Renal cortex interstitium (tissue), 11 donors: ENCODE results near the gene POLD2. TPM values are rescaled to one million over a fixed set of nuclear protein-coding genes. Genes with fewer than 3 reads are reported as not detected.

Experiments
- DNase-seq, 11 donors: peaks; one replicate each; pipeline ENCODE4 v3.0.0-alpha.2; 2013; ENCODE audit warnings: low read depth in 9 of 11, low spot score in 4 of 11; ENCODE audit errors: extremely low read depth in 1 of 11
- polyA plus RNA-seq, 3 donors: library from polyadenylated mRNA; unstranded; fragments of 120-200 nt; gene quantifications; one replicate each; pipeline ENCODE4 v1.2.1, GENCODE V29; 2013; ENCODE audit not compliant: insufficient read length in 3 of 3

POLD2 gene
- polyA plus RNA-seq, 3 donors, result 107 to 137 (median 110) TPM

DNA sequence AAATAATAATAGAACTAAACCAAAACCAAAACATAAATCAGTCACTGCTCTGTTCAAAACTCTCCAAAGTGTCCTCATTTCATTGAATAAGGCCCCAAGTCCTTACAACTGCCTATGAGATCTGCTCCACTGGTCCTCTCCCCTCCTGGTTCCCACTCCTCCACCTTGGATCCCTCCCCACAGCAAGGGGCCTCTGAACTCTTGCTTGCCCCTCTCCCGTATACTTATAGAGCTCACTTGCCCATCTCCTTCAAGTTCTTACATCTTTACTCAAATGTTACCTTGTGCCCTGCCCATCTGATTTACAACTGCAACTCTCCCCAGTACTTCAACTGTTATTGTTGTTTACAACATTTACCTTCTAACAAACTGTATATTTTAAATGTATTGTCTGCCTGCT lies 819 bp downstream of the POLD2 start:
- no peak for DNase-seq

DNA sequence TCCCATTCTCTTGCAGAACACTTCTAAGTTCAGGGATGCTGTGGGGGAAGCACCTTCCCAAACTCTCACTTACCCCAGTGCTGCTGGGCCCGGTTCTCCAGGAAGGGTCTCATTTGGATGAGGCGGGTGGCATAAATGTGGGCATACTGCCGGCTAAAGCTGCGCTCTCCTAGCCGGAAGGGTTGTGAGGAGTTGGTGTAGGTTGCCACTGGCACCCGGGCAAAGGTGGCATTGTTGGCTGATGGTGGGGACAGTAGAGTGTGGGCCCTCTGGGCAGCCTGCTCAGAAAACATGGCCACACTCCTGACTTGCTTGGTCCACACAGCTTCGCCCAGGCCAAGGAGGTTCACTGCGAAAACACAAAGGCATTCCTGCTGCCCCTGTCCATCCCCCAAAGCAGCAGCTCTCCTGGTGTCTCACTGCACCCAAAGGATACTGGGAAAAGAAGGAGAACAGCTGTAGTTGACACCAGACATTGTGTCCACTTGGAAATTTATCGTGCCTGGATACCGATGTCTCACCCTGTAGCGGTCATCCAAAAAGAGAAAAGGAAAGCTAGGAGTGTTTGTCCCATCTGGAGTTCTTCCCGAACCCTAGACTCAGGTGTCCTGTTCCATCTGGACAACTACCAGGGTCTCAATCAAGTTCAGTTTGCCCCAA lies 1.5 kb downstream of the POLD2 start:
- DNase-seq, result no peak

DNA sequence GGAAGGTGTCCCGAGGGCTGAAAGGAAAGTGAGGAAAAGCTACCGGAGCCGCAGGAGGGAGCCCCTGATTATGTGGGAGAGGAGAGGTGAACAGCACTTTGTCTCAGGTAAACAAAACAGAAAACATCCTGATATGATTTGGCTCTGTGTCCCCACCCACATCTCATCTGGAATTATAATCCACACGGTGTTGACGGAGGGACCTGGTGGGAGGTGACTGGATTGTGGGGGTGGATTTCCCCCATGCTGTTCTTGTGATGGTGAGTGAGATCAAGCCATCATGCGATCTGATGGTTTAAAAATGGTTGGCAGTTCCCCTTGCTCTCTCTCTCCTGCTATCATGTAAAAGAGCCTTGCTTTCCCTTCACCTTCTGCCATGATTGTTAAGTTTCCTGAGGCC lies 3.0 kb downstream of the POLD2 start:
- DNase-seq, result no peak

DNA sequence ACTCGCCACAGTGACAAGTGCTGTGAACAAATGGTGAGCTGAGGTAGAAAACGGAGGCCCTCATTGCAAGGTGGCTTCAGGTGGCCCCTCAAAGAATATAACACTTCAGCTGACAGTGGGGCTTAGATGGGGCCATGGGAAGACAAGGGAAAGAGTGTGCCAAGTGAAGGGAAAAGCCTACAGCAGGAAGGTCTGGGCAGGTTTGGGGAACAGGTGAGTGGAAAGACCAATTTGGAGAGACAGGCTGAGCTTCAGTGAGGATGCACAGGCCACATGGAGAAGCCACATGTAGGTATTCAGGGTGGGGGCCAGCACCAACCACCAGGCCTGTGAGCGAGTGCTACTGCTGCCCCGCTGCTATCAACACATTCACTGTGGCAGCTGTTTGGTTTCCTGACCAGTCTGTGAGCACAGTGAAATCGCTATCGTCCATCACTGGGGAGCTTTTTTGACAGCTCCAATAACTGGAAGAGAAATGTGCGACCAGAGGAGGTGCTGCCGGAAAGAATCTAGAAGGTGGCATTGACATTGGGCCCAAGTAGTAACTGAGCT lies 3.4 kb downstream of the POLD2 start:
- DNase-seq, result no peak

DNA sequence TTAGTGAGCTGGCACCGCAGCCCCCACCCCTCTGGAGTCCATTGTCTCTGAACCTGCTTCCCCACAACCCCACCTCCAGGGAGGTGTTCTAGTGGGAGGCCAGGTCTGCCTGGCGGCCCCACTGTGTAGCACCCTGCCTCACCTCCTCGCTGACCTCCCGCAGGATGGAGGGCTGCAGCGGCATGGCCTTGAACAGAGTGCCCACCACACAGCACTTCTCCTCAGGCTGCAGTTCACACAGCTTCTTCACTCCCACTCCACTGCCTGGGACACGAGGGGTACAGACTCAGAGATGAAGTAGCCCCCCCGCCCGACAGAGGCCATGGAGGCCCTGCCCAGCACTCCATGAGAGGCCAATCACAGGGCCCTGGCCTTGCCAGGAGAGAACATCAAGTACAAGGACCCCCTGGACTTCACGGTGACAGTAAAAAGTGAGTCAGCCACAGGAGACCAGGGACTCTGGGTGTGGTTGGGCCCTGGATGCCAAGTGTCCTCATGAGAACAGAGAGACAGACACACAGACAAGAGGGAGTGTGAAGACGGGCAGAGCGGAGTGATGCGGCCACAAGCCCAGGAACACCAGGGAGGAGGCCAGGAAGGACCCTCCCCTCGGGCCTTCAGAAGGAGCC lies 5.4 kb downstream of the POLD2 start:
- no peak for DNase-seq

DNA sequence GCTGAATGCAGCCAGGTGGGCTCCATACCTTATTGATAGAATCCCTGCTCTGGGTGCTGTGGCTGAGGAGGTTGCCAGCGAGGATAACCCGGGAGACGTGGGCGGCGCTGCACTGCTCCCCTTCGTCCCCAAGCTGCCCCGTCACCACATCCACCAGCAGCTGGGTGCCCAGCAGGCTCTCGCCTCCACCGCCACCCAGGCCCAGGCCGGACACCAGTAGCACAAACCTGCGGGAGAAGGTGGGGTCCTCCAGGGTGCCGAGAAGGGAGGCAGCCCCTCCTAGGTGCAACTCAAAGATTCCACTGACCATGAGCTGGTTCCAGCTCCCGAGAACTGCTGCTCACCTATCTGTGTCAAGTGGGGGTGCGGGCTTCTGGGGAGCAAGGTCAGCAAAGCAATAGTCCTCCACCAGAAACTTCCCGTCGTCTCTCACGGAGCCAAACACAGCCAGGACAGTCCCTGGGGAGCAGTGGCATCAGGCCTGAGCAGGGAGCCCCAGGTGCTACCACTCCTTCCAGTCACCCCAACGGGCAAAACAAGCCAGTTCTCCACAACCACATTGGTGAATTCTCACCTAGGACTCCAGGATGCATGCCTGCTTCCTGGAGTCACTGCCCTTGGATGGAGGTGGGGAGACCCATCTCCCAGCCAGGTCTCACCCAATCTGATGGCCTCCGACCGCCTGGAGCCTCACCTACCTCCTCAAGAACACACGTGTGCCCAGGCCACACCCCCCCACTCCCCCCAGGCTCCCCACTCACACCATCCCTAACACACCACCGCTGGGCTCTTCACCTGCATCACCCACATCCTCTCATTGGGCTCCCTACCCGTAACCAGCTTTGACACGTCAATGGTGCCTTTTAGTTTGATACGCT lies 6.3 kb downstream of the POLD2 start:
- no peak for DNase-seq

DNA sequence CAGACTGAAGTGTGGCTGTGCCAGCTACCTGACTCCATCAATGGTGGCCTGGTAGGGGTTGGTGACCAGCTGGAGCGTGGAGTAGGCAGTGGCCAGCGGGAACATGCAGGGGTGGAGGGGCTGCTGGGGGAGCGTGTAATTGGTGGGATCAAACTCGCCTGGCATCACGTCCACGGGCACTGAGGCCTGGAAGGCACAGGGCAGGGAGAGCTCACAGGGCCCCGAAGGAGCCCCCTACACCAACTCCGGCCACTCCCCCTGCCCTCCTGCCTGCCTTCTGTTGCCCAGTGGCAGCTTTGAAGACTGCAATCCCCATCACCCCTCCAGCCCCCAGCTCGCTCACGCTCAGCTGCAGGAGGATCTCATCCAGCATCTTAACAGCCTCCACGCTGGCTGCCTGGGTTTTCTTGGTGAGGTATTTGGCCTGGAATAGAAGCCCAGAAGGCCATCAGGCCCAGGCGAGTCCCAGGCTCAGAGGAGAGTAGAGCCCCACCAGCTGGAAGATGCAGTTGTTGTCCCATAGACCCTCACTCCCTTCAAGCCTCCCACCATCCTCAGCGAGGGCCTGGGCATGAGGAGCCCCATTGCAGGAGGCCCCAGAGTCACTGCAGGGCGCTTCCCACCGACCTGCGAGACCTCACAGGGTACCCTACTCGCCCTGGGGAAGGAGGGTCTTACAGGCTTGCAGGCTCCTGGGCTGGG lies 7.1 kb downstream of the POLD2 start:
- no peak for DNase-seq

DNA sequence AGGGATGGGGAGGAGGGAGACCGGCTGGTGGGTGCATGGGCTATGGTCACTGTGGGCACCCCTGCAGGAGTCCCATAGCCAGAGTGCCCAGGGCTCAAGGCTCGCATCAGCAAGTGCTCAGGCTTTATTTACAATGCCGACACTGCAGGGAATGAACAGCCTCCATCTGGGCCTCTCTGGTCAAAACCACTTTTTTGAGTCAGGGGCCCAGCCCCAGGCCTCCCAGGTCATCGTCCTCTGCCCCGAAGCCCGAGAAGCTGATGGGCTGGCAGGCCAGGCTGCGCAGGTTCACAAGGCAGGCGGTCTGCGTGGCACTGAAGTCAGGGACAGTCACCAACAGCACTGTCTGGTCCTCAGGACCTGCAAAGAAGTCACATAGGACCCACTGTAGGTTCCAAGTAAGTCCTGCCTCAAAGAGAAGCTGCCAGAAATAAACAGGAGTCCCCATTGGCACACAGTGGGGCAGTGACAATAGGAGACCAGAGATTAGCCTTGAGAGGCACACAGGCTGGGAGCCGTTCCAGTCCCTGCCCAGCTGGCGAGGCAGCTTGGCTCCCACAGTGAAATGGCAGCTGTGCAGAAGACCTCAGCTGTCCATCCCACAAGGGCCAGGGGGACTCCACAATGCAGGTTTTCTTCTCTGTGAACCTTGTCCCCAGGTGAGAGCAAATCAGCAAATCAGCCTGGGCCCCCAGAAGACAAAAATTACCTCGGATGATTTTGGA lies 8.6 kb downstream of the POLD2 start:
- DNase-seq, result no peak

DNA sequence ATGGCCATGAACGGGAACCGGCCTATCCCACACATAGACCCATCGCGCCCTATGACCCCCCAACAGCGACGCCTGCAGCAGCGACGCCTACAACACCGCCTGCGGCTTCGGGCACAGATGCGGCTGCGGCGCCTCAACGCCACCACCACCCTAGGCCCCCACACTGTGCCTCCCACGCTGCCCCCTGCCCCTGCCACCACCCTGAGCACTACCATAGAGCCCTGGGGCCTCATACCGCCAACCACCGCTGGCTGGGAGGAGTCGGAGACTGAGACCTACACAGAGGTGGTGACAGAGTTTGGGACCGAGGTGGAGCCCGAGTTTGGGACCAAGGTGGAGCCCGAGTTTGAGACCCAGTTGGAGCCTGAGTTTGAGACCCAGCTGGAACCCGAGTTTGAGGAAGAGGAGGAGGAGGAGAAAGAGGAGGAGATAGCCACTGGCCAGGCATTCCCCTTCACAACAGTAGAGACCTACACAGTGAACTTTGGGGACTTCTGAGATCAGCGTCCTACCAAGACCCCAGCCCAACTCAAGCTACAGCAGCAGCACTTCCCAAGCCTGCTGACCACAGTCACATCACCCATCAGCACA lies 9.5 kb downstream of the POLD2 start:
- no peak for DNase-seq

DNA sequence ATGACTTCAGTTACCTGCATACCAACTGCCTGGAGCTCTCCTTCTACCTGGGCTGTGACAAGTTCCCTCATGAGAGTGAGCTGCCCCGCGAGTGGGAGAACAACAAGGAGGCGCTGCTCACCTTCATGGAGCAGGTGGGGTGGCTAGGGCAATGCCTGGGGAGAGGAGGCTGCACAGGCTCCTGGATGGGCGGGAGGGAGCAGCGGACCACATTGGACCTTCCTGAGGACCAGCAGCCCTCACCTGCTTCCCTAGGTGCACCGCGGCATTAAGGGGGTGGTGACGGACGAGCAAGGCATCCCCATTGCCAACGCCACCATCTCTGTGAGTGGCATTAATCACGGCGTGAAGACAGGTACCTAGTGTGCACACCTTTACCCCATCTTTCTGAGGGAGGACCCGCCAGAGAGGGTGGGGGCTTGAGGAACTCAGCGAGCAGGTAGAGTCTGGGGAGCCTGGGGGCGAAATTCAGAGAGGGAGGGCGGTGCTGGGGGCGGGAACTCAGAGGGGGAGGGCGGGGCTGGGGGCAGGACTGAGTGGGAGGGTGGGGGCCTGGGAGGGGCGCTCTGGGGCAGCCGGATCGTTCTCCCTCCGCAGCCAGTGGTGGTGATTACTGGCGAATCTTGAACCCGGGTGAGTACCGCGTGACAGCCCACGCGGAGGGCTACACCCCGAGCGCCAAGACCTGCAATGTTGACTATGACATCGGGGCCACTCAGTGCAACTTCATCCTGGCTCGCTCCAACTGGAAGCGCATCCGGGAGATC lies 10.2 kb downstream of the POLD2 start:
- no peak for DNase-seq

DNA sequence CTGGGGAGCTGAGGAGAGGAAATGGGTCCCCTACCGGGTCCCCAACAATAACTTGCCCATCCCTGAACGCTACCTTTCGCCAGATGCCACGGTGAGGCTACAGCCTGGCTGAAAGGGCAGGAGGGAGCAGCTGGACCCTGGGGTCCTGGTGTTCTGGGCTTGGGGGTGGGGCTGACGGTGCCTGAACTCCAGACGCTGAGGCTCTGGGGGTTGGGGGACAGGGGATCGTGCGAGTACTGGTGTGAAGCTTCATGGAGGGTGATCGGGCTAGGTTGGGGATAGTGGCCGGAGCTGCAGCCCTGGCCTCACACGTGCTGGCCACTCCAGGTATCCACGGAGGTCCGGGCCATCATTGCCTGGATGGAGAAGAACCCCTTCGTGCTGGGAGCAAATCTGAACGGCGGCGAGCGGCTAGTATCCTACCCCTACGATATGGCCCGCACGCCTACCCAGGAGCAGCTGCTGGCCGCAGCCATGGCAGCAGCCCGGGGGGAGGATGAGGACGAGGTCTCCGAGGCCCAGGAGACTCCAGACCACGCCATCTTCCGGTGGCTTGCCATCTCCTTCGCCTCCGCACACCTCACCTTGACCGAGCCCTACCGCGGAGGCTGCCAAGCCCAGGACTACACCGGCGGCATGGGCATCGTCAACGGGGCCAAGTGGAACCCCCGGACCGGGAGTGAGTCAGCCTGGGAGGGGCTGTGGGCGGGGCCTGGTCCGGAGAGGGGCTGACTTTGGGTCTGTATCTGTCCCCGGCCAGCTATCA lies 10.9 kb downstream of the POLD2 start:
- DNase-seq, result no peak

DNA sequence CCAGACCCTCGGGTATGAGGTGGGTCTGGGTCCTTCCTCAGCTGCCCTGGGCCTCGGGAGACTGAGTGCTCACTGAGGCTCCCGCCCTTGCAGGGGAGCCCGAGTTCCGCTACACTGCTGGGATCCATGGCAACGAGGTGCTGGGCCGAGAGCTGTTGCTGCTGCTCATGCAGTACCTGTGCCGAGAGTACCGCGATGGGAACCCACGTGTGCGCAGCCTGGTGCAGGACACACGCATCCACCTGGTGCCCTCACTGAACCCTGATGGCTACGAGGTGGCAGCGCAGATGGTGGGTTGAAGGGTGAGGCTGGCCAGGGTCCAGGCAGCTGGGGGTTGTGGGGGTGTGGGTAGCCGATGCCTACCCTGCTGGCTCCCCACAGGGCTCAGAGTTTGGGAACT lies 11.6 kb downstream of the POLD2 start:
- DNase-seq, result no peak

DNA sequence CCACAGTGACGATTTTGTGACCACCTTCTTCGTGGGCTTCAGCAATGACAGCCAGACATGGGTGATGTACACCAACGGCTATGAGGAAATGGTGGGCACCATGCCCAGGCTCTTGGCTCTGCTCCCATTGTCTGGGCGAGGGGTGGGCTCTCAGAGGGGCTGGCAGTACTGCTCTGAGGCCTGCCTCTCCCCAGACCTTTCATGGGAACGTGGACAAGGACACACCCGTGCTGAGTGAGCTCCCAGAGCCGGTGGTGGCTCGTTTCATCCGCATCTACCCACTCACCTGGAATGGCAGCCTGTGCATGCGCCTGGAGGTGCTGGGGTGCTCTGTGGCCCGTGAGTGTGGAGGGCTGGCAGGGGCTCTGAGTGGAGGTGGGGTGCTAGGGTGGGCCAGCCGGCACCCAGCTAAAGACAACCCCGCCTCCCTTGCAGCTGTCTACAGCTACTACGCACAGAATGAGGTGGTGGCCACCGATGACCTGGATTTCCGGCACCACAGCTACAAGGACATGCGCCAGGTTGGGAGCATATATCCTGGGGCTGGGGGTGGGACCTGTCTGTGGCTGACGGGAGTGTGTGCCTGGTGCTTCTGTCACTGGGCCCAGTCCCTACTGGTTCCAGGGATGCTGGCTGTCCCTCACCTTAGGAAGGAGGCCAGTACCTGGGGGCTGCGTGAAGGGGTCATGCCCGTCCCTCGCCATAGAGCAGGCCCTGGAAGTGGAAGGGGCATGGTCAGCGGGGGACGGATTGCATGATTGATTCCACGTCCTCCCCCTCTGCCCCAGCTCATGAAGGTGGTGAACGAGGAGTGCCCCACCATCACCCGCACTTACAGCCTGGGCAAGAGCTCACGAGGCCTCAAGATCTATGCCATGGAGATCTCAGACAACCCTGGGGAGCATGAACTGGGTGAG lies 12.4 kb downstream of the POLD2 start:
- DNase-seq, result no peak

DNA sequence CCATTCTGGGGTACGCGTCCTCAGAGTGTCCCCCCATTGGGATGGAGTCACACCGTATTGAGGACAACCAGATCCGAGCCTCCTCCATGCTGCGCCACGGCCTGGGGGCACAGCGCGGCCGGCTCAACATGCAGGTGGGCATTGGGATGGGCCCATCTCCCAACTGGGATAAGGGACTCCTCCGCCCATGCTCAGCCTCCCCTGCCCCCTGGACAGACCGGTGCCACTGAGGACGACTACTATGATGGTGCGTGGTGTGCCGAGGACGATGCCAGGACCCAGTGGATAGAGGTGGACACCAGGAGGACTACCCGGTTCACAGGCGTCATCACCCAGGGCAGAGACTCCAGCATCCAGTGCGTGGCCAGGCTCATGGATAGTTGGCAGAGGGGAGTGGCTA lies 13.4 kb downstream of the POLD2 start:
- no peak for DNase-seq

DNA sequence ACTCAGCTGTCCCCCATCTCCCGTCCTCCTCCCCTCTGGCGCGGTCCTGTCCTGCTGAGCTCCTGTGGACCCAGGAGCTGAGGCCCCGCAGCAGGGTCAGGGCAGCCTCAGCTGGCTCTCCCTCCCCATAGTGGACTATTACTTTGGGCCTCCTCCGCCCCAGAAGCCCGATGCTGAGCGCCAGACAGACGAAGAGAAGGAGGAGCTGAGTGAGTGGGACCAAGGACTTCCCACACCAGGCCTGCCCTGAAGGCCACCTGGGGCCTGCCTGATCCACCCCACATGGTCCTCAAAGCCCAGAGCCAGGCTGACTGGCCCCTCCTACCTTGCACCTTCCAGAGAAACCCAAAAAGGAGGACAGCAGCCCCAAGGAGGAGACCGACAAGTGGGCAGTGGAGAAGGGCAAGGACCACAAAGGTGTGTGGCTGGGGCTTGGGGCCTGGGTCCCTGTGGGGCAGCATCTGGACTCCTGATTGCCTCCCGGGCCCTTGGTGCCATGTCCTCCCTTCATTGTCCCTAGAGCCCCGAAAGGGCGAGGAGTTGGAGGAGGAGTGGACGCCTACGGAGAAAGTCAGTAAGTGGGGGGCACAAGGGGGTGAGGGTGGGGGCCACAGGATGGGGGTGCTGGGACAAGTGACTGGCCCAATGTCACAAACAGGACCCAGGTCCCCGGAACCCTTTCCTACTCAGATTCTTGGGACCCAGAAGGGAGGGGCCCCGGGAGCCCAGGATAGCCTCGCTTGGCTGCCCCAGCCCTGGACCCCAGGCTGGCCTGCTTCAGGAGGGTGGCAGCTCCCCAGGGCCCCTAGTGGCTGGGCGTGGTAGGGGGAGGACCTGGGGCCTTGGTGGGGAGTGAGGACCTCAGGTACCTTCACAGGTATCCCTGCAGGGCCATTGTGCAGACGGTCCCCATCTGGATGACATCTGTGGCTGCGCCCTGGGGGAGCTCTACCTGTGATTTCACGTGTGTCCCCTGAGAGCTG lies 14.3 kb downstream of the POLD2 start:
- no peak for DNase-seq
